Limb (tissue), 2 donors: ENCODE results near the gene ATF7IP.
A peak's percentile ranks its signal among the peaks of the same experiment; 100 is the strongest.

Experiments
- DNase-seq, 2 donors: peaks; one replicate each; pipeline ENCODE4 v3.0.0-alpha.2; 2016; ENCODE audit errors: extremely low spot score in 2 of 2

ATF7IP gene

DNA sequence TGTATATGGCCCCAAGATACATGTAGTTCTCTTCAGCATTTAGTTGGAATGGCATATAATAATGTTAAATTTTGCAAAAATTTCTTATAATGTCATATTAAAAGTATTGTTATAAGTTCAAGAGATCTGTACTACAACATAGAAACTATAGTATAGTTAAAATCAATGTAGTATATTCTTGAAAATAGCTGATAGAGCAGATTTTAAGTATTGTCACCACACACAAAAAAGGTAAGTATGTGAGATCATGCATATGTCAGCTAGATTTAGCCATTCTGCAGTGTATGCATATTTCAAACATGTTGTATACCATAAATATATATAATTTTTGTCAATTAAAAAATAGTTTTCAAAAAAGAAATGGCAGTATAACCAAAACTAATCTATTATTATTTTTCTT lies 115.7 kb downstream of the ATF7IP start:
- no peak for DNase-seq

DNA sequence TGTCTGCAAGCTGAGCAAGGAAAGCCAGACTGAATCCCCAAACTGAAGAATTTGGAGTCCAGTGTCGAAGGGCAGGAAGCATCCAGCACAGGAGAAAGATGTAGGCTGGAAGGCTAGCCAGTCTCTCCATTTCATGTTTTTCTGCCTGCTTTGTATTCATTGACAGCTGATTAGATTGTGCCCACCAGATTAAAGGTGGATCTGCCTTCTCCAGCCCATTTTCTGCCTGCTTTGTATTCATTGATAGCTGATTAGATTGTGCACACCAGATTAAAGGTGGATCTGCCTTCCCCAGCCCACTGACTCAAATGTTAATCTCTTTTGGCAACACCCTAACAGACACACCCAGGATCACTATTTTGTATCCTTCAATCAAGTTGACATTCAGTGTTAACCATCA lies 116.9 kb downstream of the ATF7IP start:
- DNase-seq = no peak

DNA sequence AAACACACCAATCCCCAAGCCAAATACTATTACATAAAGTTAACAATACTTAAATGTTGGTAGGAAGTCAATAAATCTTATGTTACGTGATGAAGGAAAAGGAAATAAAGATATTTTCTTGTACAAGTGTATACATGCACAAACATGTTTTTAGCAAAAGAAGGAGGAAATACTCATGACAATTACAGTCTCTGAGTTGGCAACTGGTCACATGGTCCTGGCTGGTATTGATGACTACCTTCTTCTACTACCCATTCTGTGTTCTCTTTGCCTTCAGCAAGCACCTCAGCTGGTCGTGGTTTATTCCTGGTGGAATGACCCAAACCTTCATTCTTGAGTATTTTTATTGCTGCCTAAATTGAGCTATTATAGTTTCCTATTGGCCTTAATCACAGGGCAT lies 117.4 kb downstream of the ATF7IP start:
- DNase-seq = no peak

DNA sequence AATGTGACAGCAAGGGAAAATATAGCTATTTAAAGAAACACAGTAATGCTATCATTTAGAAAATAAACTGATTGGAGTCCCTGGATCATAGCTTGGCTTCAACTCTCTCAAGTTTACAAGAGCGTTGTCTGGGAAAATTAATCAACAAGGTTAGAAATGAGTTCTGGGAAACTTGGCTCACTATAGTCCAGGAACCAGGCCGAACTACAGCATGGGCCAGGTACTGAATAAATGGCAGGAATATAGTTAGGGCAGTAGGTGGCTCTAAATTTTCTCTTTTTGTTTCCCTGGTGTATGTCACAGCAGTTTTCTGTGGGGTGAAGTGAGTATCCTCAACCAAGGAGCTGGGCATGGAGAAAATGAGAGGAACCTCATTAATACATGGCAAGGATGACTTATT lies 129.8 kb downstream of the ATF7IP start:
- no peak for DNase-seq

DNA sequence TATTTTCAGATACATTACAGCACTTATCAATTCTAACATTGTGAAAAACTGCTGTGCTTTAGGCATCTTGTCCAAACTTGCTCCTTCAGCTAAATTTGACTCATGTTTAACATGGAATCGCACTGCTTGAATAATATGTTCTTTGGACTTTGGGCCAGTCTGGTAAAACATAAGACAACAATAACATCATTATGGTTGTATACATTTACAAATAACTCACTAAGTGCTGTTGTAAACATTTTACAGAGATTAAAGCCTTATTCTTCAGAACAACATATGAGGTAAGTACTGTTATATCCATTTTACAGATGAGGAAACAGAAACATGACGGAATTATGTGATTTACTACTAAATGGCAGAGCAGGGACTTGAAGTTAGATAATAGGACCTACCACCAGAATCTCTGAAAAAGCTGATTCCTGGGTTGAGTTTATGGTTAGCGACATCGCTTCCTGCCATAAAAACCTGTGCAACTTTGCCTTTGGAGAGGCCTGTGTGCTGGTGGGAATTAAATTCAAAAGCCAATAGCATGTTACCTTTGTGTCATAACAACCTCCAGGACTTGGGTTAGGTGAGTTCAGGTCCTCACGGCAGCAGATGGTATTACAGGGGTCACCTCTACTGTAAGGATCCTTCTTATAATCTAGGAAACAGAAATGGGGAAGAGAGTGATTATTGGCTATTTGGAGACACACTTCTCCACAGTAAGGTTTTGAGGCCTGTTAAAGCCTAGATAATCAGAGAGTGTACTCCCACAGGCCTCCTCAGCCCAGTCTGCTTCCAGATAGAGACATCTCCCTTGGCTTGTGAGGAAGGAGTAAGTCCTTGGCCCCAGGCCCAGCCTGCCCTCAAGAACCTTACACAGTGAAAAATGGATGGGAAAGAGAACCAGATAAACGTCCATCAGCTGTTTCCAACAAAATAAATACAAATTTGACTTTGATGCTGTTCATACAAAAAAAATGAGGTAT lies 140.4 kb downstream of the ATF7IP start:
- DNase-seq = no peak

DNA sequence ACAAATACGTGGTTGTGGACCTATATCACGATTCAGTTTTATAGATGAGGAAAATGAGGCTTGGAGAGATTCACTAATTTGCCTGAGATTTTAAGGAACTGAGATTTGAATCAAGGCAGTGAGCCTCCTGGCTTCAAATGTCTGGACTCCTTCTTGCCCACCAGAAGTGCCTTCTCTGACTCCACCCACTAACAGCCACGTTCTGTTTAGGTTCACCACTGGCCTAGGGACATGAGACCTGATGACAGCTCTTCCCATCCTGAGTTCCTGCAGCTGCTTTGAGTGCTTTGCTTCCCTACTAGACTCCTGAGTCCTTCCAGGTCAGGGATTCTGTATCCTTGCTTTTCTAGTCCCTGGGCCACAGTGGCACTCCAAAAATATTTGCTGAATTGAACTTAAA lies 145.1 kb downstream of the ATF7IP start:
- no peak for DNase-seq

DNA sequence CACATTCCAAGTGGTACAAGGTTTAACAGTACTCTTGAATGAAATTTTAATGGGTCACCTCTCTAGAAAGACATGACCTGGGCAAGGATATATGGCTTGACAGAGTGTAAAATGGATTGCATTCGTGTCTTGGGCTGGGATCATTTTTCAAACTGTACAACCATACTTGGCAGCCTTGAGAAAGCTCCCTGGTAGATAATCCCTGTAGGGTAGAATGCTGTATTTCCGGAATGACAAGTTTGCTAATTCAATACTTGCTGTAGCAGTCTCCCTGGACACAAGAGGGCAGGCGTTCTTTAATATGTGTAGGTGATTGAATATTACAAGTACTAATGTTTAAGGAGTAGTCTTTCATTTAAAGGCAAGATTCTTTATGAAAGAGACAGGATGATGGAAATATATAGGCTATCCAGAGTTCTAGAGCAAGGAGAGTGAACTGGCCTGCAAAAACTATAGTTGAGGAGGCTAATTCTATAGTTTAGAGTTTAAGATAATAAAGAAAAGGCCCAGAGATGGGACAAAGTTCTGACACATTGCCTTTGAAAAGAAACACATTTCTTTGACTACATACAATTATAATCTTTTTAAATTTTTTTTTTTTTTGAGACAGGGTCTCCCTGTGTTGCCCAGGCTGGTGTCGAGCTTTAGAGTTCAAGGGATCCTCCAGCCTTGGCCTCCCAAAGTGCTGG lies 148.8 kb downstream of the ATF7IP start:
- peak in 1 of 2 donors; percentile 18 for DNase-seq

DNA sequence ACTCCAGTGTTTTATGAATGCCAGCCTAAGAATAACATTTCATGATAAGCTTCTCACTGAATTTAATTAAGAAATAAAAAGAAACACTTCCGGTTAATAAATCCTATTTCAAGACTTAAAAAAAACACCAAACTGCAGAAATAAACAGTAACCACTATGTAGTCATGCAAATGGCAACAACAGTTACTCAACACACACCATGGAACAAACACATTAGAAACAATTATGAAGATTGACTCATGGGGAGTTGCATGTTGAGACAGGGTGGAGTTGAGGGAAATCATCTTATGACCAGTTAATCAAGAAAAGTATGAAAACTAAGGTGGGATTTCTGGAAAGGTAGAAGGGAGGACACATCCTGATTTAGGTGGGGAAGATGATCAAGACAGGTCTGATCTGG lies 149.5 kb downstream of the ATF7IP start:
- DNase-seq = no peak

DNA sequence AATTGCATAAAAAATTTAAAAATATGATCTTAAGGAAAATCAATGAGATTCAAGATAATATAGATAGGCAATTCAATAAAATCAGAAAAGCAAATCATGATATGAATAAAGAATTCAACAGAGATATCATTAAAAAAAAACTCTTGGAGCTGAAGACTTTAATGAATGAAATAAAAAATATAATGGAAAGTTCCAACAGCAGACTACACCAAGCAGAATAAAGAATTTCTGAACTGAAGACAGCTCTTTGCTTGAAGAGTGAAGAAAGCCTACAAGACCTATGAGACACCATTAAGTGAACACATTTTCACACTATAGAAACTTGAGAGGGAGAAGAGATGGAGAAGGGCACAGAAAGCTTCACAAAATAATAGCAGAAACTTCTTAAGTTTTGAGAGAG lies 156.3 kb downstream of the ATF7IP start:
- DNase-seq = no peak

DNA sequence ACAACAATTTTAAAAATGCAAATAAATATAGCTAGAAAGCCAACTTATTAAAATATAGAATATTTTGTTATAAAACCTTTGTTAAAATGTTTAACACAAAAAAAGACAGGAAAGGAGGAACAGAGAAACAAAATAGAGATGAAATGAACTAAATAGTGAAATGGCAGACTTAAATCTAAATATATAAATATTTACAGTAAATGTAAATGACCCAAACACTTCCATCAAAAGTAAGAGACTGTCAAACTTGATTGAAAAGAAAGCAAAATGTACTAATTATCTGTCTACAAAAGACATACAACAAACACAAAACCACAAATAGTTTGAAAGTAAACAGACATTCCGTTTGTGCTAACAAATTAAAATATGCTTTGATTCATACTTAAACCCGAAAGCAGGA lies 160.5 kb downstream of the ATF7IP start:
- no peak for DNase-seq

DNA sequence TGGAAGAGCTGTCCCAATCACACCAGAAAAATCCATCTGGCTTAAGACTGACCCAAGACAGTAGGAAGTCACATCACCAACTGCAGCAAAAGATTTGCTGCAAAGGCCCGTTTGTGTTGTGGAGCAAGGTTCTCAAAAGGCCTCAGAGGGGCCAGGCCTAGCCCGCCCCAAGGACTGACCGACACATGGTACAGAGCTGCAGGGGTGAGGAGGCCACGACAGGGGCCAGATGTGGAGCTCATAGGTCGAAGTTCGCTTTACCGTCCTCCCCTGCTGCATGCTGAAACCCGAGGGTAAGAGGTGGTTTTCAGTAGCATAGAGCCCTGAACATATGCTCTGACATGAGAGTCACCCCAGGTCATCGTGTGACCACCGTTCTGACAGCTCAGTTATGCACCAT lies 166.7 kb downstream of the ATF7IP start:
- no peak for DNase-seq

DNA sequence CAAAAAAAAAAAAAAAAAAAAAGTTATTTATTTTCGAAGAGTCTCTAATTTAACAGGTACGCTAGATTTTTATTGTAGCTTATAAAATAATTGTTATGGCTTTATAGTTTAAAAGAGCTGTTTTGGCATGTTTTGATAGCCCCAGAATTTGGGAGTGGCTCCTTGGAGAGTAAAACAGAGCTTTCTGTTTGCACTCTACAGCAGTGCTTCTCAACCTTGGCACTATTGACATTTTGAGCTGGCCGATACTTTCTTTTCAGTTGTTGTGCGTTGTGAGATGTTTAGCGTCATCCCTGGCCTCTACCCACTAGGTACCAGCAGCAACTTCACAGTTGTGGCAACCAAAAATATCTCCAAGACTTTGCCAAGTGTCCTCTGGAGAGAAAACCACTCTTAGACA lies 171.6 kb downstream of the ATF7IP start:
- DNase-seq = no peak

DNA sequence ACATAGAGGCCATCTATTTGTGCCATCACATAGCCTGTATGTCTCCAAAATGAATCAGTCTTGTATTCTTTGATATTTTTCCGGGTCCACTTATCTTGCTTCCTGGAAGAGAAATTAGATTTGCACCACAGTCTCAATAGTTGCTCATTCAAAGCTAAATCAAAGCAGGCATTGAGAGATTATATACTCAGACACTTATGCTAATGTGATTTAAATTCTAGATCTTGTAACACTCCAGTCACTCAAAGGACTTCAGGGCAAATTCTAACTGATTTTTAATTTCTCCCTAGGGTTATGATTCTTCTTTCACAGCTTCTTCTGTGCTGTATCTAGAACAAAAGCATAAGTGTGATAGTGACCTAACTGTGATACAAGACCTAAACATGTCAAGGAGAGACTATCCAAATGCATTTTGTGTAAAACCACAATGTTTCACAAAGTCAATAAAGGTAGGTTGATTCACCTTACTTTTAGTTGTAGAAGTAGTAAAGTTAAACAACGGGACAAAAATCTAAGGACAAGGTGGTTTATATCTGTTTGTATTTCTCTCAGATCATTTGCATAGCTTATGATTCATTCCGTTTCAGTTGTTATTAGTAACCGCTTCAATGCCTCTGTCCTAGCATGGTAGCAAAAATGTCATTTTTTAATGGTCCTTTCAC lies 175.4 kb downstream of the ATF7IP start:
- no peak for DNase-seq

DNA sequence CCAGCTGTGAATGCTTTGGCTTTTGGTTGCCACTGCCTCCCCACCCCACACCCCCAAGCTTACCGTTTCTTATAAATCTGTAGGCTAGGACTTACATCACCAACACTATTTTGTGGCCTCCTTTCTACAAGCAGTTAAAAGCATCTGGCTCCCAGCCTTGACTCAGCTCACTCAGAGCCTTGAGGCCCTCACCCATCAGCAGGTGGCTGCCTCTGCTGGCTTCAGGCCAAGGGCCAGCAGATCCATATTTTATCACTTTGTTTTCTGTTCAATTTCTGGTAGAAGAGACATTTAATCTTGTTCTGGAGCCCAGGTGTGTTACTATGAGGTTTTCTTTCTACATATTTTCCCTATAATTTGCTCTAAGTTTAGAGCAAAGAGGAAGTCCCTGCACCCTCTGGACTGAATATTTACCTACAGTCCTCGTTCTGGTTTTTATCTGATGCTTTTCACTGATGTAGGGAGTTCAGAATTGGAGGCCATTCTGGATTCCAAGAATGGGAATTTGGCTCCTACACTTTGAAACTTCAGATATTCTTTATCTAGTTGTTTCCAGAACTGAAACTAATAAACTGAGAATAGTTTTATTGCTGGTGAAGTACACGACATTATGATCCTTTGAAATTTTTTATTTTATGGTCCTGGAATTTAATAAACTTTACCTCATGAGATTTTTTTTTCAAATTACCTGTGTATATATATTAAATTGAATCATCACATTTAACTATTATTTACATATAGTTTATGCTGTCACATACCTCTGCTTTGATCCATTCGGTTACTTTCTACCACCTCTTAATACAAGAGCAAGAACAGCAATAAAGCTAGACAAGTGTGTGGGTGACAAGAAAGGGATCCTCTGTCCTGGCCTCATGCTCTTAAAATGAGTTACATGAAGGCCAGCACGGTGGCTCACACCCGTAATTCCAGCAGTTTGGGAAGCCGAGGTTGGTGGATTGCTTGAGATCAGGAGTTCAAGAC lies 180.0 kb downstream of the ATF7IP start:
- DNase-seq = no peak

DNA sequence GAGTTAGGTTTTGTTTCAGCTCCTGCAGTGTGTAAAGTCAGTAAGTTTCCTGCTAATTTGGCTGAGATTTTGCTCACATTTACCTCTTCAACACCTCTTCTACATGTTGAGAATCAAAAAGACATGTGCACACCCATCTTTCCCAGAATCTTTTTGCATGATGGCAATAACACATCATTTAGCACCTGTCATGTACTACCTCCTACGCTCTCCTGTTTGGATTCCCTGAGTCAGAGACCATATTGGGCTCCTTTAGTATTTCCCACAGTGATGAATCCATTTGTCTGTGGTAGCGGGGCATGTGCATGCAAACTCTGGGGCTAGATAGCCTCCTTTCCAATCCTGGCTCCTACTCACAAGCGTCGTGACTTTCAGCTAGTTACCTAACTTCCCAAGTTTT lies 182.1 kb downstream of the ATF7IP start:
- DNase-seq = no peak

DNA sequence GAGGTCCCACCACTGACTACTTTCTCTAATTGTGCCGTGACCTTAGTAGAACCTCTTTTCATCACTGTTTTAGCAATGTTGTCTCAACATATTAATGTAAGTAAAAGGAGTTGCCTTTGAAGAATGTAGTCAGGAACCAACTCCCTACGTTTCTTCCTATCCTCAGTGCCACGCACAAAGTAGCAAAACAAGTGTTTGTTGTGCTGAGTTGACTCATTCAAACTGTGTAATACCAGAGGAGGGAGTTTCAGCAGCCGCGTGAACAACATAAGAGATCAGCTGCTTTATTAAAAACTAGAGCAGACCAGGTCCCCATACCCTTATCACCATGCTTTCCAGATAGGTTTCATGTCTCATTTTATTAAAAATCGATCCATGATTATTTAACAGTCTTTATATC lies 183.1 kb downstream of the ATF7IP start:
- no peak for DNase-seq
